ENCODE results near the gene CACNA1C. TPM values are rescaled to one million over a fixed set of nuclear protein-coding genes. Genes with fewer than 3 reads are reported as not detected.

The CACNA1C gene
- total RNA-seq, 2 donors from 2014 or later, result 4.4 to 10.1 TPM

GRCh38 chr12:2211119-2211518, 158.3 kb downstream of the CACNA1C start:
- no peak for ATAC-seq
- intact Hi-C loops (cut with DNase I, micrococcal nuclease), result no loop called here

GRCh38 chr12:2212537-2212936, 159.8 kb downstream of the CACNA1C start:
- intact Hi-C loops (cut with DNase I, micrococcal nuclease), result no loop called here
- no peak for DNase-seq
- no peak for ATAC-seq

More at GRCh38 chr12:2211119-2211518, 158.3 kb downstream of the CACNA1C start:
- DNase-seq, result no peak

GRCh38 chr12:2212971-2213869, 160.4 kb downstream of the CACNA1C start:
- no peak for DNase-seq
- intact Hi-C loops (cut with DNase I, micrococcal nuclease), result no loop called here
- peak; percentile 21 for ATAC-seq

- ATAC-seq, result no peak
- intact Hi-C loops (cut with DNase I, micrococcal nuclease), result no loop called here
- no peak for DNase-seq
Measured at GRCh38 chr12:2214411-2214810, 161.6 kb downstream of the CACNA1C start.

GRCh38 chr12:2215709-2216560, 163.1 kb downstream of the CACNA1C start:
- intact Hi-C loops (cut with DNase I, micrococcal nuclease), result no loop called here
- no peak for ATAC-seq

GRCh38 chr12:2218706-2219105, 165.9 kb downstream of the CACNA1C start:
- no peak for ATAC-seq
- intact Hi-C loops (cut with DNase I, micrococcal nuclease), result no loop called here
- DNase-seq, result no peak

More at GRCh38 chr12:2215709-2216560, 163.1 kb downstream of the CACNA1C start:
- DNase-seq, result no peak

- intact Hi-C loops (cut with DNase I, micrococcal nuclease), result no loop called here
- ATAC-seq (no peak), DNase-seq (no peak)
Measured at GRCh38 chr12:2221030-2221621, 168.3 kb downstream of the CACNA1C start.

- ATAC-seq (no peak), DNase-seq (no peak)
- intact Hi-C loops (cut with DNase I, micrococcal nuclease), result no loop called here
Measured at GRCh38 chr12:2222691-2223090, 169.9 kb downstream of the CACNA1C start.

GRCh38 chr12:2224961-2225360, 172.2 kb downstream of the CACNA1C start:
- ATAC-seq (no peak), DNase-seq (no peak)
- intact Hi-C loops (cut with DNase I, micrococcal nuclease), result no loop called here

- DNase-seq, result no peak
- intact Hi-C loops (cut with DNase I, micrococcal nuclease), result no loop called here
- no peak for ATAC-seq
Measured at GRCh38 chr12:2225696-2226095, 172.9 kb downstream of the CACNA1C start.

GRCh38 chr12:2226641-2227040, 173.9 kb downstream of the CACNA1C start:
- ATAC-seq, result no peak

GRCh38 chr12:2227360-2227759, 174.6 kb downstream of the CACNA1C start:
- intact Hi-C loops (cut with DNase I, micrococcal nuclease), result no loop called here
- ATAC-seq (no peak), DNase-seq (no peak)

More at GRCh38 chr12:2226641-2227040, 173.9 kb downstream of the CACNA1C start:
- DNase-seq, result no peak
- intact Hi-C loops (cut with DNase I, micrococcal nuclease), result no loop called here

GRCh38 chr12:2228535-2228934, 175.7 kb downstream of the CACNA1C start:
- DNase-seq (no peak), ATAC-seq (no peak)
- intact Hi-C loops (cut with DNase I, micrococcal nuclease), result no loop called here

- intact Hi-C loops (cut with DNase I, micrococcal nuclease), result no loop called here
- no peak for ATAC-seq
- DNase-seq, result no peak
Measured at GRCh38 chr12:2229661-2230539, 177.1 kb downstream of the CACNA1C start.

GRCh38 chr12:2231011-2231595, 178.3 kb downstream of the CACNA1C start:
- intact Hi-C loops (cut with DNase I, micrococcal nuclease), result no loop called here
- DNase-seq, result no peak

GRCh38 chr12:2231956-2232355, 179.2 kb downstream of the CACNA1C start:
- no peak for DNase-seq
- intact Hi-C loops (cut with DNase I, micrococcal nuclease), result no loop called here
- no peak for ATAC-seq

More at GRCh38 chr12:2231011-2231595, 178.3 kb downstream of the CACNA1C start:
- ATAC-seq, result peak; percentile 89

- ATAC-seq (no peak), DNase-seq (no peak)
- intact Hi-C loops (cut with DNase I, micrococcal nuclease), result no loop called here
Measured at GRCh38 chr12:2233034-2233433, 180.2 kb downstream of the CACNA1C start.

- ATAC-seq, result no peak
- intact Hi-C loops (cut with DNase I, micrococcal nuclease), result no loop called here
- DNase-seq, result no peak
Measured at GRCh38 chr12:2234091-2234490, 181.3 kb downstream of the CACNA1C start.

Measured in left colon (tissue), 2 donors.